Liver (tissue), 9 donors: Measurements from ENCODE around the gene MTF1. TPM values are rescaled to one million over a fixed set of nuclear protein-coding genes. Genes with fewer than 3 reads are reported as not detected.

ENCODE experiments used
- DNase-seq: peaks from one replicate; pipeline ENCODE4 v3.0.0-alpha.2; 2017; ENCODE audit warnings: low spot score
- H3K27ac ChIP-seq, 2 donors: one replicate each; pipeline ENCODE4 v1.7.0; 2013; ENCODE audit warnings: inconsistent platforms in 2 of 2, low read length in 2 of 2, control low read depth in 1 of 2, low read depth in 1 of 2, mild to moderate bottlenecking in 1 of 2
- H3K27me3 ChIP-seq, 4 donors: one replicate each; pipeline versions ENCODE4 v1.6.1 to v1.7.0; 2013; ENCODE audit warnings: low read length in 3 of 4, inconsistent platforms in 1 of 4, mild to moderate bottlenecking in 1 of 4, moderate library complexity in 1 of 4; ENCODE audit not compliant: control insufficient read depth in 4 of 4, insufficient read depth in 4 of 4
- H3K36me3 ChIP-seq, 4 donors: one replicate each; pipeline versions ENCODE4 v1.6.1 to v1.7.0; 2013; ENCODE audit warnings: low read length in 3 of 4, mild to moderate bottlenecking in 3 of 4, low read depth in 1 of 4, moderate library complexity in 1 of 4; ENCODE audit not compliant: control insufficient read depth in 4 of 4, insufficient read depth in 3 of 4
- H3K4me1 ChIP-seq, 4 donors: one replicate each; pipeline versions ENCODE4 v1.6.1 to v1.7.0; 2013; ENCODE audit warnings: low read length in 3 of 4, mild to moderate bottlenecking in 3 of 4, moderate library complexity in 1 of 4; ENCODE audit not compliant: control insufficient read depth in 4 of 4, insufficient read depth in 4 of 4
- H3K4me3 ChIP-seq, 3 donors: one replicate each; pipeline versions ENCODE4 v1.6.1 to v1.7.0; 2013; ENCODE audit warnings: low read length in 3 of 3, control low read depth in 1 of 3, low read depth in 1 of 3, mild to moderate bottlenecking in 1 of 3
- H3K9ac ChIP-seq, 2 donors: one replicate each; pipeline ENCODE4 v1.7.0; 2013; ENCODE audit warnings: low read length in 2 of 2, mild to moderate bottlenecking in 2 of 2, moderate library complexity in 2 of 2, control low read depth in 1 of 2, low read depth in 1 of 2
- H3K9me3 ChIP-seq, 4 donors: one replicate each; pipeline versions ENCODE4 v1.6.1 to v1.7.0; 2013; ENCODE audit warnings: low read length in 3 of 4; ENCODE audit not compliant: control insufficient read depth in 4 of 4
- ATF3 ChIP-seq: IDR thresholded peaks from 2 replicates; pipeline ENCODE4 v1.6.1; 2016; ENCODE audit warnings: antibody characterized with exemption
- CTCF ChIP-seq: fragments of 150-350 bp; IDR thresholded peaks from 2 replicates; pipeline ENCODE4 v1.5.1; 2017; ENCODE audit warnings: improper control_type of control experiment, low read depth, low read length; ENCODE audit not compliant: missing input control
- FOXA1 ChIP-seq: IDR thresholded peaks from 2 replicates; pipeline ENCODE4 v1.6.1; 2016; ENCODE audit warnings: antibody characterized with exemption
- GABPA ChIP-seq, 2 donors: IDR thresholded peaks in 1 of 2; conservative IDR thresholded peaks in 1 of 2; 2 replicates each; pipeline ENCODE4 v1.6.1; 2016; ENCODE audit warnings: antibody characterized with exemption in 2 of 2, mild to moderate bottlenecking in 1 of 2, moderate library complexity in 1 of 2
- HNF4G ChIP-seq: IDR thresholded peaks from 2 replicates; pipeline ENCODE4 v1.6.1; 2016; ENCODE audit warnings: antibody characterized with exemption
- JUND ChIP-seq, 2 donors: IDR thresholded peaks; 2 replicates each; pipeline ENCODE4 v1.6.1; 2016; ENCODE audit warnings: antibody characterized with exemption in 2 of 2
- MAX ChIP-seq: IDR thresholded peaks from 2 replicates; pipeline ENCODE4 v1.6.1; 2016; ENCODE audit warnings: antibody characterized with exemption
- NR2F2 ChIP-seq: IDR thresholded peaks from 2 replicates; pipeline ENCODE4 v1.6.1; 2016; ENCODE audit warnings: antibody characterized with exemption
- RAD21 ChIP-seq, 2 donors: IDR thresholded peaks; 2 replicates each; pipeline ENCODE4 v1.6.1; 2016; ENCODE audit warnings: antibody characterized with exemption in 2 of 2, mild to moderate bottlenecking in 2 of 2
- SP1 ChIP-seq: IDR thresholded peaks from 2 replicates; pipeline ENCODE4 v1.6.1; 2018; ENCODE audit warnings: antibody characterized with exemption, mild to moderate bottlenecking
- TAF1 ChIP-seq: conservative IDR thresholded peaks from 2 replicates; pipeline ENCODE4 v1.6.1; 2016; ENCODE audit warnings: antibody characterized with exemption, mild to moderate bottlenecking
- YY1 ChIP-seq: IDR thresholded peaks from 2 replicates; pipeline ENCODE4 v1.6.1; 2016; ENCODE audit warnings: antibody characterized with exemption, mild to moderate bottlenecking
- ZBTB33 ChIP-seq: IDR thresholded peaks from 2 replicates; pipeline ENCODE4 v1.6.1; 2016; ENCODE audit warnings: antibody characterized with exemption
- WGBS: extraction: QIAGEN DNeasy Blood & Tissue Kit; methylation state at CpG from one replicate; pipeline ENCODE4 v1.1.7; 2013; 5-methylcytosine and 5-hydroxymethylcytosine counted together
- polyA plus RNA-seq, 2 donors: library from polyadenylated mRNA; stranded (reverse) in 1 of 2; unstranded in 1 of 2; fragments of 200-250 nt in 1 of 2; fragments of >200 nt in 1 of 2; fragmentation: Nextera tagmentation in 1 of 2; extraction: Ambion mirVana in 1 of 2; gene quantifications; one replicate each; pipeline versions ENCODE4 v1.2.1 to v1.2.3, GENCODE V29; 2013 to 2015
- total RNA-seq, 2 donors: library from RNA; depleted of rRNA; stranded (reverse); fragments of >200 nt; gene quantifications; one replicate each; pipeline ENCODE4 v1.2.3, GENCODE V29; 2014
- donor health status: healthy.
- donor health status: healthy.
- donor health status: healthy.
- donor health status: healthy.
- donor health status: healthy.

Gene MTF1
- total and polyA plus RNA-seq, 4 donors = 2.3 to 3.3 (median 3.0) TPM

- no peaks in the 10 kb centered on the region for H3K27me3 ChIP-seq
- peak overlapping the region; percentile 42 to 75 for H3K27ac ChIP-seq
- TF ChIP-seq MAX (no peak), RAD21 (IDR thresholded peaks at IDR 0.05) (no peak), NR2F2 (no peak), JUND (IDR thresholded peaks at IDR 0.05) (no peak), TAF1 (no peak), ZBTB33 (no peak)
- DNase-seq = peak; percentile 52
- H3K36me3 ChIP-seq = peaks cover 12 to 39% (median 31%) of the 10 kb centered on the region in 4 donors
- peaks cover 6 to 24% (median 20%) of the 10 kb centered on the region in 4 donors for H3K4me1 ChIP-seq
- H3K9ac ChIP-seq = peak overlapping the region; percentile 47 to 94
- 19% methylated on average over 9 of the region's 9 CpGs for WGBS
- peak overlapping the region; percentile 61 to 90 (median 86) for H3K4me3 ChIP-seq
- H3K9me3 ChIP-seq = no peaks in the 10 kb centered on the region
These were observed 52.2 kb downstream of the MTF1 start for GRCh38 chr1:37807220-37807554.

GRCh38 chr1:37802439-37802838, 57.0 kb downstream of the MTF1 start:
- no peak for DNase-seq
- Histone ChIP-seq H3K4me3 (no peak overlapping the region), H3K9ac (no peak overlapping the region), H3K27ac (no peak overlapping the region), H3K36me3 (peaks cover 13 to 61% (median 40%) of the 10 kb centered on the region in 4 donors), H3K27me3 (no peaks in the 10 kb centered on the region), H3K9me3 (no peaks in the 10 kb centered on the region), H3K4me1 (peaks cover 0 to 9% (median 8%) of the 10 kb centered on the region in 4 donors)
- WGBS = 93% methylated on average over 1 of the region's 1 CpG
- TF ChIP-seq JUND (IDR thresholded peaks at IDR 0.05) (no peak), TAF1 (no peak), YY1 (no peak), GABPA (IDR thresholded peaks at IDR 0.05 in 1 of 2, conservative IDR thresholded peaks at IDR 0.05 in 1 of 2) (no peak), HNF4G (no peak), MAX (no peak), ZBTB33 (no peak), CTCF (no peak), FOXA1 (no peak), SP1 (no peak), ATF3 (no peak)
